ENCODE results near the gene ATAD3B. TPM values are rescaled to one million over a fixed set of nuclear protein-coding genes. Genes with fewer than 3 reads are reported as not detected.
"Not testable (repeated sequence)": the region's sequence is repeated elsewhere in the genome, so short reads cannot be mapped to it uniquely, and the experiment has no call there.

The ATAD3B gene
- total and polyA plus RNA-seq, 2 of the 4 experiments (the other 2 are of a cell fraction), result 13.8 to 29.0 TPM

- H3K79me1 ChIP-seq (ENCODE audit: low read depth in 1 of 2, low read length in 2 of 2); POLR2A ChIA-PET (ENCODE audit: unreplicated experiment); CTCF ChIA-PET; H2BK5ac ChIP-seq (ENCODE audit: low read depth, low read length, poor library complexity, severe bottlenecking); H3K4me2 ChIP-seq (ENCODE audit: low read depth, low read length); H4K8ac ChIP-seq (ENCODE audit: low read depth in 2 of 2, low read length in 2 of 2); H3K9ac ChIP-seq (ENCODE audit: low read depth, low read length); H2AFZ ChIP-seq (replicated peaks; ENCODE audit: low read length, poor library complexity); intact Hi-C loops (cut with micrococcal nuclease); H4K5ac ChIP-seq (ENCODE audit: low read depth, low read length); H3K56ac ChIP-seq (ENCODE audit: extremely low read depth, insufficient read depth, low read length); ATAC-seq (ENCODE audit: low read depth); H3K4me3 ChIP-seq (ENCODE audit: insufficient read depth, low read depth, low read length); H3K9me3 ChIP-seq (ENCODE audit: control insufficient read depth, insufficient read depth, low read length); H2BK120ac ChIP-seq (ENCODE audit: low read depth, low read length); H3K27ac ChIP-seq (ENCODE audit: insufficient read depth, low read length); H4K20me1 ChIP-seq (ENCODE audit: insufficient read depth, low read length); H3K9me1 ChIP-seq (ENCODE audit: insufficient read depth, low read length); H2BK15ac ChIP-seq (ENCODE audit: low read depth, low read length); H4K91ac ChIP-seq (ENCODE audit: insufficient read depth, low read depth, low read length); H3K23ac ChIP-seq (ENCODE audit: low read depth, low read length); DNase-seq; H3K18ac ChIP-seq (ENCODE audit: low read depth, low read length); H2AK9ac ChIP-seq (replicated peaks; ENCODE audit: low read depth, low read length, poor library complexity); H3K4me1 ChIP-seq (ENCODE audit: control insufficient read depth, insufficient read depth, low read length); BruUV-seq (replicated peaks); H3K14ac ChIP-seq (replicated peaks; ENCODE audit: low read depth, low read length); dilution Hi-C loops (cut with HindIII; ENCODE audit: low sequenced_read_pairs, unreplicated experiment); H2BK20ac ChIP-seq (ENCODE audit: low read depth, low read length); H3K27me3 ChIP-seq (ENCODE audit: control insufficient read depth, insufficient read depth, low read length); H2AK5ac ChIP-seq (ENCODE audit: low read depth, low read length); H3K4ac ChIP-seq (ENCODE audit: low read depth, low read length); in situ Hi-C loops (cut with MboI; ENCODE audit: low sequenced_read_pairs): not testable (repeated sequence)
- peaks cover 38% of the 10 kb centered on the region for H3K36me3 ChIP-seq (ENCODE audit: control insufficient read depth, insufficient read depth, low read length)
- no CpG with 5 or more reads among the region's 18 CpGs for WGBS, 2 experiments (ENCODE audit: extremely low coverage in 2 of 2, insufficient read length in 1 of 2)
These were observed 24.0 kb downstream of the ATAD3B start for GRCh38 chr1:1495461-1495975.
